Body of pancreas (tissue), 4 donors: ENCODE measurements around the gene ATRN. TPM values are rescaled to one million over a fixed set of nuclear protein-coding genes. Genes with fewer than 3 reads are reported as not detected.

ENCODE experiments used
- ATAC-seq: fragments of 150-250 bp; one replicate; pipeline ENCODE4 v1.9.1; 2016
- DNase-seq, 4 donors: peaks; one replicate each; pipeline ENCODE4 v3.0.0-alpha.2; 2019
- H3K27ac ChIP-seq, 4 donors: fragments of 200-600 bp; sonication (generic); 1 replicate in 3 of 4; 2 replicates in 1 of 4; pipeline versions ENCODE4 v1.5.1 to v1.6.1; 2016 to 2019; ENCODE audit warnings: mild to moderate bottlenecking in 1 of 4, mixed read lengths in 1 of 4, moderate library complexity in 1 of 4
- H3K27me3 ChIP-seq, 2 donors: fragments of 200-600 bp; sonication (generic); one replicate each; pipeline ENCODE4 v1.6.0; 2016; ENCODE audit warnings: mild to moderate bottlenecking in 1 of 2
- H3K36me3 ChIP-seq, 2 donors: fragments of 200-600 bp; sonication (generic); replicated peaks in 1 of 2; 2 replicates each; pipeline ENCODE4 v1.5.1; 2016; ENCODE audit warnings: low read depth in 2 of 2; ENCODE audit not compliant: insufficient read depth in 1 of 2
- H3K4me1 ChIP-seq: fragments of 200-600 bp; sonication (generic); one replicate; pipeline ENCODE4 v1.6.0; 2016
- H3K4me3 ChIP-seq, 2 donors: fragments of 200-600 bp; sonication (generic); 1 replicate in 1 of 2; 2 replicates in 1 of 2; pipeline ENCODE4 v1.5.1; 2016 to 2019
- H3K9me3 ChIP-seq, 3 donors: fragments of 200-600 bp; sonication (generic); 1 replicate in 2 of 3; 2 replicates in 1 of 3; pipeline ENCODE4 v1.5.1; 2016
- POLR2A ChIP-seq, 3 donors: fragments of 450-650 bp; IDR thresholded peaks; one replicate each; pipeline ENCODE4 v1.6.1; 2016; ENCODE audit warnings: antibody characterized with exemption in 3 of 3, mild to moderate bottlenecking in 2 of 3
- WGBS, 2 donors: methylation state at CpG; one replicate each; pipeline ENCODE4 v1.1.5; 2017; 5-methylcytosine and 5-hydroxymethylcytosine counted together
- intact Hi-C: fragments of 100-400 bp; cut with DNase I; formaldehyde crosslinking; loops from one replicate; pipeline ENCODE4 v1.15.1; 2023
- small RNA-seq: library from RNA; depleted of rRNA; stranded (forward); fragments of <200 nt; gene quantifications from one replicate; pipeline ENCODE3, GENCODE V24; 2016
- total RNA-seq, 2 donors: library from RNA; depleted of rRNA; stranded (reverse); fragments of >200 nt; gene quantifications; one replicate each; pipeline ENCODE4 v1.1.0, GENCODE V29; 2016
- TF ChIP-seq, protein P1 (sequence below), 7 experiments: fragments of 450-650 bp in 4 of 7; fragments of 200-600 bp in 3 of 7; sonication (generic) in 3 of 7; IDR thresholded peaks; one replicate each; pipeline ENCODE4 v1.5.1; 2016 to 2019; ENCODE audit warnings: antibody characterized with exemption in 7 of 7

The ATRN gene
- total RNA-seq, 2 donors from 2014 or later: 17.6 to 18.8 TPM

DNA sequence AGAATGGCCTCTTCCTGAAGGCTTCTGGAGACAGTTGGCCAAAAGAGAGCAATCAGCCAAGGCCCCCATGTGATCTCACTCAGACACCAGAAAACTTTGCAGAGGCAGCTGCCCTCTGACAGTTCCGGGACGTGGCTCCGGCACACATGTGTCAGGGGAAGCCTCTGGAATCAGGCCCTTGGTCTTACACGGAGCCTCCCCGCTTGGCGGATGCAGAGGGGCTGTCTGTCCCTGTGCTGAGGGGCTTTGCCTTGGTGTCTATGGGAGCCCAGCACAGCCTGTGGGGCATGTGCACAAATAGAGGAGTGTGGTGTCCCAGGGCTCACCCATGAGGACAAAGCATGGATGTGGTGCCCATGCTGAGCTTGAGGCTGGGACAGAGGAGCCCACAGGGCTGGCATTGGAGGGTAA lies 227.8 kb downstream of the ATRN start:
- Histone ChIP-seq H3K36me3 (no peaks in the 10 kb centered on the region), H3K4me3 (no peak overlapping the region), H3K4me1 (no peaks in the 10 kb centered on the region), H3K27ac (no peak overlapping the region), H3K27me3 (no peaks in the 10 kb centered on the region), H3K9me3 (no peaks in the 10 kb centered on the region)
- intact Hi-C loops: no loop called here
- ATAC-seq (no peak), DNase-seq (no peak)
- 57 to 77% methylated on average over 3 to 6 of the region's 6 CpGs for WGBS, 2 donors
- TF ChIP-seq, protein P1, sequence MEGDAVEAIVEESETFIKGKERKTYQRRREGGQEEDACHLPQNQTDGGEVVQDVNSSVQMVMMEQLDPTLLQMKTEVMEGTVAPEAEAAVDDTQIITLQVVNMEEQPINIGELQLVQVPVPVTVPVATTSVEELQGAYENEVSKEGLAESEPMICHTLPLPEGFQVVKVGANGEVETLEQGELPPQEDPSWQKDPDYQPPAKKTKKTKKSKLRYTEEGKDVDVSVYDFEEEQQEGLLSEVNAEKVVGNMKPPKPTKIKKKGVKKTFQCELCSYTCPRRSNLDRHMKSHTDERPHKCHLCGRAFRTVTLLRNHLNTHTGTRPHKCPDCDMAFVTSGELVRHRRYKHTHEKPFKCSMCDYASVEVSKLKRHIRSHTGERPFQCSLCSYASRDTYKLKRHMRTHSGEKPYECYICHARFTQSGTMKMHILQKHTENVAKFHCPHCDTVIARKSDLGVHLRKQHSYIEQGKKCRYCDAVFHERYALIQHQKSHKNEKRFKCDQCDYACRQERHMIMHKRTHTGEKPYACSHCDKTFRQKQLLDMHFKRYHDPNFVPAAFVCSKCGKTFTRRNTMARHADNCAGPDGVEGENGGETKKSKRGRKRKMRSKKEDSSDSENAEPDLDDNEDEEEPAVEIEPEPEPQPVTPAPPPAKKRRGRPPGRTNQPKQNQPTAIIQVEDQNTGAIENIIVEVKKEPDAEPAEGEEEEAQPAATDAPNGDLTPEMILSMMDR (IDR thresholded peaks at IDR 0.05): no peak
- no peak for TF ChIP-seq POLR2A (IDR thresholded peaks at IDR 0.05)

DNA sequence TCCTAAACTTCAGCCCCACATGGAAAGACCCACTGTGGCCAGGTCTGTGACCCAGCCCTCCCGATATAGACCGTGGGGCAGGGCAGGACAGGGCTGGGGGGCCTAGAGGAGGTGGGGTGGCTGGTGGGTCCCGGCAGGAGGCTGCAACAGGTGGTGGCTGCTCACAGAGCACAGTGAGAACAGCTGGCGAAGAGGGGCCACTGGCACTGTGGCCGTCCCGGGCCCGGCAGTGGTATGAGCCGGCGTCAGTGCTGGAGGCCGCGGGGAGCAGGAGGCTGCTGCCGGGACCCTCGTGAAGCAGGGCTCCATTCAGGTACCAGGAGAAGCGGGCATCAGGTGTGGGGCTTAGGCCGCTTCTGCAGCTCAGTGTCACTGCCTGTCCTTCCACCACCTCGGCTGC lies 228.2 kb downstream of the ATRN start:
- Histone ChIP-seq H3K4me3 (no peak overlapping the region), H3K9me3 (no peaks in the 10 kb centered on the region), H3K27ac (no peak overlapping the region), H3K36me3 (no peaks in the 10 kb centered on the region), H3K27me3 (no peaks in the 10 kb centered on the region), H3K4me1 (no peaks in the 10 kb centered on the region)
- DNase-seq (no peak), ATAC-seq (no peak)
- intact Hi-C loops: no loop called here
- WGBS, 2 donors: 83% methylated on average over 16 of the region's 16 CpGs; no CpG with 5 or more reads in 1 of the 2 donors
- no peak for TF ChIP-seq POLR2A (IDR thresholded peaks at IDR 0.05)
- TF ChIP-seq, protein P1 (IDR thresholded peaks at IDR 0.05): no peak

Small RNAs within 50 kb of the gene (small RNA-seq; reads per million reads assigned to genes)
- gene AL353193.1: not detected

Other genes starting within 250 kb of the ATRN start
- gene SLC4A11, start 231.8 kb upstream of the ATRN start, total RNA-seq: under 1 TPM in 1 of 2 donors, not detected in 1; 0.52 TPM
- 10 to 100 TPM; 10.1 to 13.2 TPM for gene DNAAF9, start 63.3 kb upstream of the ATRN start, total RNA-seq
- gene GFRA4, start 192.4 kb downstream of the ATRN start, total RNA-seq: not detected
- gene ADAM33, start 211.0 kb downstream of the ATRN start, total RNA-seq: 10 to 100 TPM; 11.2 to 29.0 TPM
- 1 to 10 TPM; 2.1 to 5.9 TPM for gene SIGLEC1, start 241.6 kb downstream of the ATRN start, total RNA-seq